A549 (cell line): ENCODE measurements around the gene RPL23. TPM values are rescaled to one million over a fixed set of nuclear protein-coding genes. Genes with fewer than 3 reads are reported as not detected.
A peak's percentile ranks its signal among the peaks of the same experiment; 100 is the strongest.

Experiments used
- ATAC-seq, 2 experiments: fragments of 200-7000 bp in 1 of 2; fragments of >200 bp in 1 of 2; cut with Nextera tagmentation in 1 of 2; cut with Tn5 transposase in 1 of 2; 3 replicates each; pipeline versions ENCODE4 v1.8.0 to v1.9.1; 2018 to 2020; ENCODE audit warnings: mild to moderate bottlenecking in 1 of 2, moderate library complexity in 1 of 2
- CTCF ChIA-PET: fragments of 300-600 bp; sonication (Branson Sonifier 250); formaldehyde crosslinking; extraction: SDS; loops from one replicate; lab custom pipeline; 2021; ENCODE audit warnings: antibody characterized with exemption, inconsistent platforms; lab: Yijun Ruan, JAX
- POLR2A ChIA-PET: fragments of 350-600 bp; formaldehyde crosslinking; extraction: SDS; loops from one replicate; lab custom pipeline; 2021; ENCODE audit warnings: antibody characterized with exemption, inconsistent platforms; lab: Yijun Ruan, JAX
- DNase-seq, 2 experiments: peaks; one replicate each; pipeline versions ENCODE4 v3.0.0 to v3.0.0-alpha.2; 2011 to 2016; ENCODE audit warnings: low read depth in 1 of 2, low spot score in 1 of 2
- FAIRE-seq: peaks from 2 replicates; lab custom pipeline; 2011; peaks lifted over from hg19 to GRCh38; lab: Jason Lieb, UNC
- H3K27ac ChIP-seq, 2 experiments: fragments of >200 bp; sonication (Bioruptor Twin); formaldehyde crosslinking; 3 replicates each; pipeline ENCODE4 v1.5.1; 2016 to 2017
- H3K4me1 ChIP-seq: fragments of >200 bp; sonication (Bioruptor Twin); formaldehyde crosslinking; 3 replicates; pipeline ENCODE4 v1.6.1; 2016
- H3K4me2 ChIP-seq: fragments of >200 bp; sonication (Bioruptor Twin); formaldehyde crosslinking; 3 replicates; pipeline ENCODE4 v1.6.1; 2016
- H3K4me3 ChIP-seq: fragments of >200 bp; sonication (Bioruptor Twin); formaldehyde crosslinking; 3 replicates; pipeline ENCODE4 v1.5.1; 2016
- H3K9me3 ChIP-seq: fragments of >200 bp; sonication (Bioruptor Twin); formaldehyde crosslinking; 3 replicates; pipeline ENCODE4 v1.6.1; 2016
- BCL3 ChIP-seq: fragments of >200 bp; sonication (Bioruptor Twin); formaldehyde crosslinking; IDR thresholded peaks from 3 replicates; pipeline ENCODE4 v1.6.1; 2016
- CBX2 ChIP-seq: fragments of 200-600 bp; sonication (generic); IDR thresholded peaks from 2 replicates; pipeline ENCODE4 v1.6.1; 2016; ENCODE audit warnings: low read depth, mild to moderate bottlenecking, borderline replicate concordance
- EHMT2 ChIP-seq: fragments of 200-600 bp; sonication (generic); IDR thresholded peaks from 2 replicates; pipeline ENCODE4 v1.6.1; 2016; ENCODE audit warnings: antibody characterized with exemption, low read depth, mild to moderate bottlenecking, moderate library complexity
- EP300 ChIP-seq, 2 experiments: fragments of >200 bp; sonication (Bioruptor Twin); formaldehyde crosslinking; IDR thresholded peaks; 2 replicates in 1 of 2; 3 replicates in 1 of 2; pipeline ENCODE4 v1.6.1; 2016 to 2017
- FOSL2 ChIP-seq, 2 experiments: fragments of 450-650 bp in 1 of 2; fragments of >200 bp in 1 of 2; sonication (Bioruptor Twin) in 1 of 2; formaldehyde crosslinking; IDR thresholded peaks; 2 replicates each; pipeline versions ENCODE4 v1.5.0 to v1.6.1; 2016 to 2020; ENCODE audit warnings: mild to moderate bottlenecking in 1 of 2, moderate library complexity in 1 of 2
- HDAC2 ChIP-seq: fragments of 200-600 bp; sonication (generic); IDR thresholded peaks from 2 replicates; pipeline ENCODE4 v1.6.1; 2016
- HES2 ChIP-seq: fragments of >200 bp; sonication (Bioruptor Twin); formaldehyde crosslinking; IDR thresholded peaks from 2 replicates; pipeline ENCODE4 v1.6.1; 2016
- HOXA7 ChIP-seq: fragments of 250-450 bp; sonication (Bioruptor Pico); IDR thresholded peaks from 2 replicates; pipeline ENCODE4 v1.5.0; 2020; ENCODE audit warnings: mild to moderate bottlenecking, moderate library complexity
- MAX ChIP-seq: IDR thresholded peaks from 2 replicates; pipeline ENCODE4 v1.6.1; 2012
- NR3C1 ChIP-seq: fragments of >200 bp; sonication (Bioruptor Twin); formaldehyde crosslinking; IDR thresholded peaks from 3 replicates; pipeline ENCODE4 v1.6.1; 2017
- PHF8 ChIP-seq: fragments of 200-600 bp; sonication (generic); IDR thresholded peaks from 2 replicates; pipeline ENCODE4 v1.6.1; 2016; ENCODE audit warnings: low read depth, mild to moderate bottlenecking, antibody characterized with exemption, moderate library complexity, borderline replicate concordance
- RAD21 ChIP-seq, 2 experiments: fragments of >200 bp in 1 of 2; sonication (Bioruptor Twin) in 1 of 2; formaldehyde crosslinking in 1 of 2; IDR thresholded peaks in 1 of 2; conservative IDR thresholded peaks in 1 of 2; 2 replicates in 1 of 2; 3 replicates in 1 of 2; pipeline ENCODE4 v1.6.1; 2012 to 2018; ENCODE audit warnings: inconsistent platforms in 1 of 2
- SMC3 ChIP-seq: fragments of >200 bp; sonication (Bioruptor Twin); formaldehyde crosslinking; IDR thresholded peaks from 3 replicates; pipeline ENCODE4 v1.6.1; 2018; ENCODE audit warnings: inconsistent platforms
- SREBF2 ChIP-seq: fragments of 450-650 bp; IDR thresholded peaks from 2 replicates; pipeline ENCODE4 v1.6.1; 2014; ENCODE audit warnings: mild to moderate bottlenecking, moderate library complexity
- USF2 ChIP-seq: fragments of 450-650 bp; IDR thresholded peaks from 2 replicates; pipeline ENCODE4 v1.6.1; 2014; ENCODE audit warnings: antibody characterized with exemption
- ZFP36 ChIP-seq: fragments of 450-650 bp; IDR thresholded peaks from 2 replicates; pipeline ENCODE4 v1.6.1; 2014; ENCODE audit warnings: borderline replicate concordance; ENCODE audit not compliant: partially characterized antibody
- WGBS: methylation state at CpG from one replicate; pipeline ENCODE4 v1.1.6; 2017; ENCODE audit errors: missing lambda C conversion rate; 5-methylcytosine and 5-hydroxymethylcytosine counted together
- polyA plus RNA-seq, 4 experiments: library from polyadenylated mRNA; depleted of rRNA in 3 of 4; stranded (reverse); fragments of >200 nt; fragmentation: RNase III in 1 of 4; extraction: RNeasy Plus Mini Kit Qiagen cat#74134 plus additional on column Dnase treatment in 1 of 4; gene quantifications; 2 replicates in 3 of 4; 3 replicates in 1 of 4; pipeline ENCODE4 v1.2.3, GENCODE V29; 2011 to 2017

Gene RPL23
- polyA plus RNA-seq, 2 of the 4 experiments (the other 2 are of a cell fraction) = 2,715 to 2,969 TPM

- TF ChIP-seq SMC3 (no peak), CBX2 (no peak), SREBF2 (no peak), EHMT2 (no peak), HES2 (no peak), EP300 (IDR thresholded peaks at IDR 0.05) (no peak), HDAC2 (no peak), NR3C1 (no peak), USF2 (no peak), RAD21 (conservative IDR thresholded peaks at IDR 0.05 in 1 of 2, IDR thresholded peaks at IDR 0.05 in 1 of 2) (no peak)
- no peak; a peak in 1 of 6 replicates for ATAC-seq
These were observed 23.8 kb upstream of the RPL23 start for GRCh38 chr17:38877130-38877851.

GRCh38 chr17:38875477-38876075 is 22.1 kb upstream of the RPL23 start:
- ChIA-PET CTCF (interaction anchor here (1.2 kb wide), 1 partner anchor 25 kb away, joined by 4 read pairs; no protein-coding TSS in a partner anchor), POLR2A (no interaction called here)
- Histone ChIP-seq H3K9me3 (no peaks in the 10 kb centered on the region), H3K4me2 (peak overlapping the region; percentile 78), H3K4me3 (no peak overlapping the region; the same call in 2 of the 3 replicates), H3K27ac (peak overlapping the region; percentile 98)
- WGBS = 62% methylated on average over 5 of the region's 5 CpGs
- TF ChIP-seq PHF8 (no peak), ZFP36 (no peak), HOXA7 (CRISPR knock-in tag) (no peak), MAX (no peak), BCL3 (no peak), HES2 (no peak), NR3C1 (no peak), FOSL2 (IDR thresholded peaks at IDR 0.05) (no peak), FOSL2 (CRISPR knock-in tag; IDR thresholded peaks at IDR 0.05) (no peak)
- TF ChIP-seq, all 56 proteins: peak for 0
- DNase-seq (no peak), FAIRE-seq (no peak), ATAC-seq (no peak)
- H3K4me1 ChIP-seq = peaks cover 89% of the 10 kb centered on the region

More at GRCh38 chr17:38877130-38877851, 23.8 kb upstream of the RPL23 start:
- FAIRE-seq = no peak
- Histone ChIP-seq H3K9me3 (no peaks in the 10 kb centered on the region), H3K4me1 (peaks cover 100% of the 10 kb centered on the region), H3K27ac (peak overlapping the region; percentile 91 to 98), H3K4me3 (no peak overlapping the region), H3K4me2 (peak overlapping the region; percentile 86)
- 84% methylated on average over 6 of the region's 7 CpGs for WGBS
- POLR2A ChIA-PET = no interaction called here
- CTCF ChIA-PET = interaction anchor here (1.1 to 1.4 kb wide), 4 partner anchors 10 to 26 kb away, joined by 3 to 4 read pairs (median 3); no protein-coding TSS in a partner anchor
- no peak for DNase-seq
